ENCODE measurements around the gene PRR36.
A peak's percentile ranks its signal among the peaks of the same experiment; 100 is the strongest.

PRR36 gene

DNA sequence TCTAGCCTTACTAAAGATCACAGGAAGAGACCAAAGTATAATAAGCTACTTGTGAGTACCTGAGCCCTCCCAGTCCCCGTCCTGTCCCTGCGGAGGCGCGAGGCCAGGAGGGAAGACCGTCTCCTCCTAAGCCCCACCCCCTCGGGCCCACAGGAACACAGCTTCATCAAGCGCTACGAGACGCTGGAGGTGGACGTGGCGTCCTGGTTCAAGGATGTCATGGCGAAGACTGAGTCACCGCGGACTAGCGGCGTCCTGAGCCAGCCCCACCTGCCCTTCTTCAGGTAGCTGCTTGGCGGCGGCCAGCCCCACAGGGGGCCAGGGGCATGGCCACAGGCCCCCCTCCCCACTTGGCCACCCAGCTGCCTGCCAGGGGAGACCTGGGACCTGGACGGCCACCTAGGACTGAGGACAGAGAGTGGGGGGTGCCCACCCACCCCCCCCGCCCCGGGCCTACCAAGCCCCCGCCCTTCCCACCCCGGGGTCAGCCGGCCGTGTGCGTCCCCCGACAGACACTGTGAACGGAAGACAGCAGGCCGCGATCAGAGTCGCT lies 38.0 kb upstream of the PRR36 start:
- TF ChIP-seq, protein P1, sequence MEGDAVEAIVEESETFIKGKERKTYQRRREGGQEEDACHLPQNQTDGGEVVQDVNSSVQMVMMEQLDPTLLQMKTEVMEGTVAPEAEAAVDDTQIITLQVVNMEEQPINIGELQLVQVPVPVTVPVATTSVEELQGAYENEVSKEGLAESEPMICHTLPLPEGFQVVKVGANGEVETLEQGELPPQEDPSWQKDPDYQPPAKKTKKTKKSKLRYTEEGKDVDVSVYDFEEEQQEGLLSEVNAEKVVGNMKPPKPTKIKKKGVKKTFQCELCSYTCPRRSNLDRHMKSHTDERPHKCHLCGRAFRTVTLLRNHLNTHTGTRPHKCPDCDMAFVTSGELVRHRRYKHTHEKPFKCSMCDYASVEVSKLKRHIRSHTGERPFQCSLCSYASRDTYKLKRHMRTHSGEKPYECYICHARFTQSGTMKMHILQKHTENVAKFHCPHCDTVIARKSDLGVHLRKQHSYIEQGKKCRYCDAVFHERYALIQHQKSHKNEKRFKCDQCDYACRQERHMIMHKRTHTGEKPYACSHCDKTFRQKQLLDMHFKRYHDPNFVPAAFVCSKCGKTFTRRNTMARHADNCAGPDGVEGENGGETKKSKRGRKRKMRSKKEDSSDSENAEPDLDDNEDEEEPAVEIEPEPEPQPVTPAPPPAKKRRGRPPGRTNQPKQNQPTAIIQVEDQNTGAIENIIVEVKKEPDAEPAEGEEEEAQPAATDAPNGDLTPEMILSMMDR (conservative IDR thresholded peaks at IDR 0.05; ENCODE audit: low read depth, low read length) = no peak
- no peak for DNase-seq (ENCODE audit: low read depth)

DNA sequence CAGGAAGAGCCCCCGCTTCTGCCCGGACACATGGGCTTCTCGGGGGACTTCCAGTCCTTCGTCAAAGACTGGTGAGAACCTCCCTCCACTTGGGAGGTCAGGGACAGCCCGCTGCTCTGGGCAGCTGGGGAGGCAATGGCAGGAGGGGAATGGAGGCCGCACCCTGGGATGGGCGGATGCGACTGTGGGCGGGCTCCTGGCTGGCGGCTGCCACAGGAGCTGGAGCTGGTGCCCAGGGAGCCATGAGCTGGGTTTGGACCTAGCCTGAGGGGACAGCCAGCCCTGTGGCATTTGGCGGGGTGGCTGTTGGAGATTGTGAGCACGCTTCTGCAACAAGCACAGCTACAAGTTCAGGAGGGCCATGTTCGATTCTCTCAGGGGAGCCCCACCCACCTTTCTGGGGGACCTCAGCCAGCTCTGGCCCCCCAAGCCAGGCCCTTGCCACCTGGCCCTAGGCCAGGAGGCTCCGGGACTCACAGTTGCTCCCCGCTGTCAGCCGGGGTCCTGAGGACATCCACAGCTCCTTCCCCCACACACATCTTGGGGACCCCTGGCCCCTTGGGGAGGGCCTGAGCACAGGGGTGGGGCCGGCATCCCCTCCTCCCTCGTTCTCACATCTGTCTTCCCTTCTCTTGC lies 37.4 kb upstream of the PRR36 start:
- TF ChIP-seq, protein P1 (conservative IDR thresholded peaks at IDR 0.05; ENCODE audit: low read depth, low read length) = no peak
- no peak overlapping the region for H3K4me3 ChIP-seq (ENCODE audit: low read depth, low read length)
- no peak for DNase-seq (ENCODE audit: low read depth)

More for the DNA sequence above, 38.0 kb upstream of the PRR36 start:
- H3K4me3 ChIP-seq (ENCODE audit: low read depth, low read length) = no peak overlapping the region

DNA sequence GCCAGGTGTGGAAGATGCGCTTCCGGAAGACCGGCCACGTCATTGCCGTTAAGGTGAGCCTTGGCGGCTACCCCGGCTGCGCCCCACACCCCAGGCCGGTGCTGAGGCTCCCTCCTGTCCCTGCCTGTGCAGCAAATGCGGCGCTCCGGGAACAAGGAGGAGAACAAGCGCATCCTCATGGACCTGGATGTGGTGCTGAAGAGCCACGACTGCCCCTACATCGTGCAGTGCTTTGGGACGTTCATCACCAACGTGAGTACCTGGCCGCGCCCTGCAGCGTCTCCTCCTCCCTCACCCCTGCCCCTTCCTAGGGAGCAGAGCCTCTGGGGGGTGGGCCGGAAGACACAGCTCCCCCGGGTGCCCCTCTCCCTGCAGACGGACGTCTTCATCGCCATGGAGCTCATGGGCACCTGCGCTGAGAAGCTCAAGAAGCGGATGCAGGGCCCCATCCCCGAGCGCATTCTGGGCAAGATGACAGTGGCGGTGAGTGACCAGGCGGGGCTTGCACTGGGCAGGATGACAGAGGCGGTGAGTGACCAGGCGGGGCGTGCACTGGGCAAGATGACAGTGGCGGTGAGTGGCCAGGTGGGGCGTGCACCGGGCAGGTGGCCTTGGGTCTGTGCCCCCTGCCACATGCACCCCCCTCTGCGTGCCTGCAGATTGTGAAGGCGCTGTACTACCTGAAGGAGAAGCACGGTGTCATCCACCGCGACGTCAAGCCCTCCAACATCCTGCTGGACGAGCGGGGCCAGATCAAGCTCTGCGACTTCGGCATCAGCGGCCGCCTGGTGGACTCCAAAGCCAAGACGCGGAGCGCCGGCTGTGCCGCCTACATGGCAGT lies 36.4 kb upstream of the PRR36 start:
- no peak overlapping the region for H3K4me3 ChIP-seq (ENCODE audit: low read depth, low read length)
- TF ChIP-seq, protein P1 (conservative IDR thresholded peaks at IDR 0.05; ENCODE audit: low read depth, low read length) = no peak
- DNase-seq (ENCODE audit: low read depth) = no peak

DNA sequence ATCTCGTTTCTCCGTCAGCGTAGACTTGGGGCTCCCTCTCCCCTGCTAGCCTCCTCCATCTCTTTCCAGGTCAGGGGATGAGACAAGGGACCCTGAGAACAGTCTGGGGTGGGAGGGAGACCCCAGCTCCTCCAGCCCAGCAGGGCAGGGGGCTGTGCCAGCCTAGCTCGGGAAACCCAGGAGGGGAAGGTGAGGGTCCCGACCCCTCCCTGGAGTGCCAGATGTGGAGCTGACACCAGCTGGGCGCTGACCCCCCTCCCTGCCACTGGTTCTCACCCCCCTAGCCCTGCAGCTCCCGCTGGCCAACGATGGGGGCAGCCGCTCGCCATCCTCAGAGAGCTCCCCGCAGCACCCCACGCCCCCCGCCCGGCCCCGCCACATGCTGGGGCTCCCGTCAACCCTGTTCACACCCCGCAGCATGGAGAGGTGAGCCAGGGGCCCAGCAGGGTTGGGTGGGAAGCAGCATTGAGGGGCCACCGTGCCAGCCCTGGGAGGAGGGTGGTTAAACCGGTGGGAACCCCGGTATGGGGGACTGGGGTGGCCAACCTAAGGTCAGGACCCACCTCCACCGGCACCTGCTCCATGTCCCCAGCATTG lies 35.4 kb upstream of the PRR36 start:
- TF ChIP-seq, protein P1 (conservative IDR thresholded peaks at IDR 0.05; ENCODE audit: low read depth, low read length) = no peak
- H3K4me3 ChIP-seq (ENCODE audit: low read depth, low read length) = no peak overlapping the region
- no peak for DNase-seq (ENCODE audit: low read depth)

DNA sequence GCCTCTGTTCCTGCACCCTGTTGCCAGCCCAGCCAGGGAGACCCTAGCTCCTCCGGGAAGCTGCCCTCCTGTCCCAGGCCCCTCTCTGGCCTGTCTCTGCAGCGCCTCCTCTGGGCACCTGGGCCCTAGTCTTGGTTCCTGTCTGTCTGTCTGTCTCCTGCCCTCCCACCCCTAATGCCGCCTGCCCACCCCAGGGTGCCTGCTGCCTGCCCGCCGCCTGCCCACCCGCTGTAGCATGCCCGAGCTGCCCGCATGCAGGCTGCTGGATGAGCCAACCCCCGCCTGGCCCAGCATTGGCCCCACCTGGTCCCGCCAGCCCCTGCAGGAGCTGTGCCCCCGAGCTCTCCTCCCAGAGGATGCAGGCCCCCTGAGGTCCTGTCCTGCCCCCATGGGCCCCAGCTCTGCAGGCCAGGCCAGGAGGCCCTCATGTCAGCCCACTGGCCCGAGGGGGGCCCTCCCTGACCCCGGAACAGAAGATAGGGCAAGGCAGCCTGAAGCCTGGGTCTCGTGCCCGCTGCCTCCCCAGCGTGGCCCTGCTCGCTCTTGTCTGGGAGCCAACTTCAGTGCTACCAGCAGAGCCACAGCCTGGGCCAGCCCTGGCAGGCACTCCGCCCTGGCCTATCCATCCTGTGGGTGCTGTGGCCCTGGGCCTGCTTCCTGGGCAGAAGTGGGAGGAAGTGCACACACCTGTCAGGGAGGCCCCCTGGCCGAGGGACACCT lies 34.7 kb upstream of the PRR36 start:
- no peak for DNase-seq (ENCODE audit: low read depth)
- H3K4me3 ChIP-seq (ENCODE audit: low read depth, low read length) = no peak overlapping the region
- TF ChIP-seq, protein P1 (conservative IDR thresholded peaks at IDR 0.05; ENCODE audit: low read depth, low read length) = peak; percentile 13

DNA sequence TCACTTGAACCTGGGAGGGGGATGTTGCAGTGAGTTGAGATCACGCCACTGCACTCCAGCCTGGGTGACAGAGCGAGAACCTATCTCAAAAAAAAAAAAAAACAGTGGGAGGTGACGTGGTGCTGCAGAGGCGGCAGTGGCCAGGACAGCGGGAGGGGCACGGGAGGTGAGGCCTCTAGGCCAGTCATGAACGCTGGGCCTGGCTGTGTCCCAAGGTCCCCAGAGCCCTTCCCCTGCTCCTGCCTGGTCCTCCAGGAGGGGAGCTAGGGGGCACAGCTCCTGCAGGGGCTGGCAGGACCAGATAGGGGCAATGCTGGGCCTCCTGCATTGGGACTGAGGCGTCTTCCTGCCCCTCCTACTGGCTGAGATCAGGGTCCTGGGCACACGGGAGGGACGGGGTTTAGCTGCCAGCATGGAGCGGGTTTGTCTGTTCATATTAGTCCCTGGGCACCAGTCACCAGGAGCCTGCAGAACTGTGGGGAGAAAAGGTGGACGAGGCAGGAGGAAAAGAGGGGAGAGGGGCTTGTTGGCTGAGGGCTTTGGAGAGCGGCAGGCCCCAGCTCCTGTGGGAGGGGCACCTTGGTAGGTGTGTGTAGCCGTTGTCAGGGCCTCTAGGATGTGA lies 34.0 kb upstream of the PRR36 start:
- DNase-seq (ENCODE audit: low read depth) = no peak
- H3K4me3 ChIP-seq (ENCODE audit: low read depth, low read length) = no peak overlapping the region
- TF ChIP-seq, protein P1 (conservative IDR thresholded peaks at IDR 0.05; ENCODE audit: low read depth, low read length) = no peak

Data from choroid plexus epithelial cell (primary cell).